GM12878 (cell line): ENCODE results near the gene PTPRB. TPM values are rescaled to one million over a fixed set of nuclear protein-coding genes. Genes with fewer than 3 reads are reported as not detected.

Experiments used
- ATAC-seq: fragments of 200-7000 bp; cut with Tn5 transposase; 3 replicates; pipeline ENCODE4 v1.9.1; 2020; ENCODE audit warnings: mild to moderate bottlenecking, moderate library complexity
- BruUV-seq: library from RNA; stranded (reverse); fragments of 400-500 nt; replicated peaks from 2 replicates; lab custom pipeline; 2021; lab: Mats Ljungman, UMichigan
- CTCF ChIA-PET: fragments of 300-600 bp; sonication (Branson Sonifier 250); formaldehyde crosslinking; extraction: SDS; loops from one replicate; lab custom pipeline; 2021; ENCODE audit warnings: inconsistent platforms; lab: Yijun Ruan, JAX
- POLR2A ChIA-PET: fragments of 350-600 bp; formaldehyde crosslinking; extraction: SDS; loops from one replicate; lab custom pipeline; 2021; ENCODE audit warnings: inconsistent platforms; lab: Charles Lee
- RAD21 ChIA-PET: fragments of 300-600 bp; sonication (Branson Sonifier 250); formaldehyde crosslinking; loops from one replicate; lab custom pipeline; 2023; ENCODE audit warnings: antibody characterized with exemption; ENCODE audit not compliant: unreplicated experiment; lab: Charles Lee
- SMC1A ChIA-PET: fragments of 300-600 bp; sonication (Branson Sonifier 250); formaldehyde crosslinking; loops from one replicate; lab custom pipeline; 2023; ENCODE audit not compliant: unreplicated experiment, uncharacterized antibody; lab: Charles Lee
- DNase-seq: peaks from one replicate; pipeline ENCODE4 v3.0.0-alpha.2; 2011; ENCODE audit warnings: low read depth, low spot score
- FAIRE-seq: peaks from 3 replicates; lab custom pipeline; 2011; peaks lifted over from hg19 to GRCh38; lab: Jason Lieb, UNC
- H2AFZ ChIP-seq: 2 replicates; pipeline ENCODE4 v1.6.0; 2011; ENCODE audit warnings: low read depth, low read length, control low read depth; ENCODE audit not compliant: control insufficient read depth
- H3K27ac ChIP-seq: 2 replicates; pipeline ENCODE4 v1.5.1; 2011; ENCODE audit warnings: control low read depth; ENCODE audit not compliant: control insufficient read depth, insufficient read depth
- H3K27me3 ChIP-seq, 2 experiments: replicated peaks in 1 of 2; 2 replicates each; pipeline versions ENCODE4 v1.6.0 to v1.6.1; 2011; ENCODE audit warnings: low read length in 1 of 2; ENCODE audit not compliant: control insufficient read depth in 2 of 2, insufficient read depth in 2 of 2
- H3K36me3 ChIP-seq, 2 experiments: 2 replicates each; pipeline ENCODE4 v1.5.1; 2011; ENCODE audit warnings: low read length in 1 of 2; ENCODE audit not compliant: control insufficient read depth in 2 of 2, insufficient read depth in 2 of 2
- H3K4me1 ChIP-seq: 2 replicates; pipeline ENCODE4 v1.6.1; 2011; ENCODE audit warnings: mild to moderate bottlenecking, low read length, moderate library complexity, mixed read lengths; ENCODE audit not compliant: control insufficient read depth, insufficient read depth
- H3K4me2 ChIP-seq: 2 replicates; pipeline ENCODE4 v1.6.0; 2011; ENCODE audit warnings: control low read depth; ENCODE audit not compliant: control insufficient read depth, insufficient read depth
- H3K4me3 ChIP-seq: fragments of 200-600 bp; sonication (generic); 2 replicates; pipeline ENCODE4 v1.5.1; 2016
- H3K79me2 ChIP-seq: 2 replicates; pipeline ENCODE4 v1.6.0; 2011; ENCODE audit warnings: low read length; ENCODE audit not compliant: control insufficient read depth, insufficient read depth
- H3K9ac ChIP-seq: 2 replicates; pipeline ENCODE4 v1.8.0; 2011; ENCODE audit warnings: low read length, control low read depth, mixed read lengths; ENCODE audit not compliant: control insufficient read depth, insufficient read depth
- H3K9me3 ChIP-seq: replicated peaks from 3 replicates; pipeline ENCODE4 v1.5.1; 2011; ENCODE audit warnings: mild to moderate bottlenecking, low read length; ENCODE audit not compliant: control insufficient read depth, insufficient read depth
- H4K20me1 ChIP-seq: 2 replicates; pipeline ENCODE4 v1.6.0; 2011; ENCODE audit not compliant: control insufficient read depth, insufficient read depth
- ASH2L ChIP-seq: fragments of 300-600, 200-600 bp; sonication (generic); IDR thresholded peaks from 2 replicates; pipeline ENCODE4 v1.6.1; 2017; ENCODE audit warnings: low read depth, mild to moderate bottlenecking, borderline replicate concordance
- CEBPB ChIP-seq, 2 experiments: fragments of 150-350 bp in 1 of 2; IDR thresholded peaks; 2 replicates each; pipeline ENCODE4 v1.6.1; 2012 to 2014; ENCODE audit warnings: low read depth in 2 of 2, low read length in 2 of 2, borderline replicate concordance in 1 of 2, inconsistent platforms in 1 of 2
- EGR1 ChIP-seq, 2 experiments: IDR thresholded peaks; 1 replicate in 1 of 2; 2 replicates in 1 of 2; pipeline ENCODE4 v1.6.1; 2011 to 2012; ENCODE audit warnings: low read depth in 2 of 2, low read length in 2 of 2, borderline replicate concordance in 1 of 2, mild to moderate bottlenecking in 1 of 2, moderate library complexity in 1 of 2
- IKZF2 ChIP-seq, 2 experiments: fragments of 450-650 bp; IDR thresholded peaks; 2 replicates each; pipeline ENCODE4 v1.6.1; 2017; ENCODE audit warnings: mild to moderate bottlenecking in 2 of 2, moderate library complexity in 2 of 2
- KAT2A ChIP-seq: conservative IDR thresholded peaks from 2 replicates; pipeline ENCODE4 v1.6.1; 2011; ENCODE audit warnings: low read depth, low read length; ENCODE audit not compliant: control insufficient read depth
- MXI1 ChIP-seq: fragments of 150-350 bp; IDR thresholded peaks from 2 replicates; pipeline ENCODE4 v1.6.1; 2011; ENCODE audit warnings: low read depth, mild to moderate bottlenecking, inconsistent platforms, low read length, improper control_type of control experiment
- SMARCA5 ChIP-seq: fragments of 450-650 bp; IDR thresholded peaks from 2 replicates; pipeline ENCODE4 v1.6.1; 2017; ENCODE audit warnings: mild to moderate bottlenecking
- ZBED1 ChIP-seq: IDR thresholded peaks from 2 replicates; pipeline ENCODE4 v1.6.1; 2016; ENCODE audit warnings: borderline replicate concordance
- ZNF207 ChIP-seq: fragments of 450-650 bp; IDR thresholded peaks from 2 replicates; pipeline ENCODE4 v1.6.1; 2014; ENCODE audit warnings: antibody characterized with exemption, mild to moderate bottlenecking, borderline replicate concordance
- ZNF384 ChIP-seq: IDR thresholded peaks from 2 replicates; pipeline ENCODE4 v1.6.1; 2012; ENCODE audit warnings: low read depth, mild to moderate bottlenecking, low read length, improper control_type of control experiment, borderline replicate concordance
- WGBS: methylation state at CpG from one replicate; pipeline ENCODE4 v1.1.6; 2016; ENCODE audit warnings: low lambda C conversion rate; ENCODE audit not compliant: insufficient replicate concordance, insufficient coverage; ENCODE audit errors: missing lambda C conversion rate; 5-methylcytosine and 5-hydroxymethylcytosine counted together
- in situ Hi-C: fragments of 300-500 bp; cut with MboI; formaldehyde crosslinking; loops from 9 replicates; pipeline ENCODE4 v1.14.3; 2018; ENCODE audit warnings: mixed read lengths
- intact Hi-C: fragments of 100-400 bp; cut with micrococcal nuclease; formaldehyde crosslinking; loops from one replicate; pipeline ENCODE4 v1.14.2; 2022; ENCODE audit not compliant: unreplicated experiment
- polyA plus RNA-seq, 11 experiments: library from polyadenylated mRNA; depleted of rRNA in 4 of 11; unstranded in 6 of 11; stranded (reverse) in 5 of 11; fragments of >200 nt; fragmentation: Nextera tagmentation in 4 of 11; fragmentation: Illumina TruSeq in 1 of 11; extraction: Ambion mirVana in 4 of 11; extraction: Trizol in 1 of 11; gene quantifications; 1 replicate in 1 of 11; 2 replicates in 10 of 11; pipeline versions ENCODE4 v1.2.1 to v1.2.3, GENCODE V29; 2011 to 2016; ENCODE audit warnings: inconsistent platforms in 2 of 11, missing spikeins in 2 of 11, low read depth in 1 of 11
- total RNA-seq, 4 experiments: library from RNA; depleted of rRNA in 3 of 4; stranded (reverse); fragments of >200 nt in 3 of 4; fragmentation: Illumina TruSeq in 1 of 4; extraction: Trizol in 1 of 4; gene quantifications; 2 replicates each; pipeline versions ENCODE4 v1.2.1 to v1.2.3, GENCODE V29; 2013 to 2021

Gene PTPRB
- total and polyA plus RNA-seq, 10 of the 15 experiments (the other 5 are each of a cell fraction or from before 2014, with no cell fraction given) = 0.03 to 0.35 (median 0.05) TPM

DNA sequence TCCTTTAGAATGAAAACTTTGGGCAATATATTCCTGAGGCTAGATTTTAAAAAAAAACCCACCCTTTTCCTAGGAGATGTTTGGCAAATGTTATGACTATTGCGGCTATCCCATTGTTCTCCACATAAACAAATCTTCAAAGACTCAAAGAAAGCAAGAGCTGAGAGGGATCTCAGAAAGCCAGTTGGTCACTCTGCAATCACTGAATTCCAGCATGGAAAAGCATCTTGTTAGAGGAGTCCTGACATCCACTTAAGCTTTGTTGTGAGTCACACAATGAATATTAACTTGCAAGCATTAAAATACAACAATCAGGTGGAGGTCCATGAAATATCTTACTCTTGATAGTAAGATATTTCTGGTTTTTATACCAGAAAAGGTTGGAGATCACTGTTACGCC, 11.0 kb upstream of the PTPRB start:
- no TSS peak for BruUV-seq
- CTCF ChIA-PET = no interaction called here
- no peaks in the 10 kb centered on the region for H3K79me2 ChIP-seq
- H2AFZ ChIP-seq = no peak overlapping the region
- no peaks in the 10 kb centered on the region for H3K36me3 ChIP-seq
- in situ Hi-C loops = no loop called here
- no peaks in the 10 kb centered on the region for H3K9me3 ChIP-seq
- no peak overlapping the region for H3K27ac ChIP-seq
- no peak overlapping the region for H3K4me3 ChIP-seq
- SMC1A ChIA-PET = interaction anchor here (1.4 kb wide), 1 partner anchor 16 kb away, joined by 3 read pairs; no protein-coding TSS in a partner anchor
- no peaks in the 10 kb centered on the region for H4K20me1 ChIP-seq
- DNase-seq (no peak), FAIRE-seq (no peak)
- intact Hi-C loops = no loop called here
- H3K4me2 ChIP-seq = no peak overlapping the region
- H3K4me1 ChIP-seq = no peaks in the 10 kb centered on the region
- RAD21 ChIA-PET = no interaction called here
- H3K27me3 ChIP-seq = no peaks in the 10 kb centered on the region
- TF ChIP-seq ZBED1 (no peak), ZNF384 (no peak), ASH2L (no peak)
- TF ChIP-seq, all 136 proteins: peak for 0
- no peak for ATAC-seq
- WGBS = 47% methylated on average over 2 of the region's 2 CpGs
- H3K9ac ChIP-seq = no peak overlapping the region
- POLR2A ChIA-PET = no interaction called here

- WGBS = 0% methylated on average over 1 of the region's 1 CpG
- FAIRE-seq = no peak
- SMC1A ChIA-PET = interaction anchor here (1.4 kb wide), 1 partner anchor 18 kb away, joined by 3 read pairs; no protein-coding TSS in a partner anchor
- TF ChIP-seq CEBPB (IDR thresholded peaks at IDR 0.05; ENCODE audit: borderline replicate concordance in 1 of 2, low read depth in 2 of 2, low read length in 2 of 2) (no peak), EGR1 (IDR thresholded peaks at IDR 0.05; ENCODE audit: borderline replicate concordance in 1 of 2, low read depth in 2 of 2, low read length in 2 of 2) (no peak), ZNF207 (no peak), IKZF2 (IDR thresholded peaks at IDR 0.05) (no peak), ASH2L (no peak), SMARCA5 (no peak), KAT2A (no peak), MXI1 (no peak)
- TF ChIP-seq, all 136 proteins: peak for 0
- Histone ChIP-seq H3K79me2 (no peaks in the 10 kb centered on the region), H3K9me3 (no peaks in the 10 kb centered on the region), H3K9ac (no peak overlapping the region), H2AFZ (no peak overlapping the region), H4K20me1 (no peaks in the 10 kb centered on the region), H3K36me3 (no peaks in the 10 kb centered on the region), H3K27me3 (no peaks in the 10 kb centered on the region), H3K27ac (no peak overlapping the region), H3K4me3 (no peak overlapping the region), H3K4me1 (no peaks in the 10 kb centered on the region), H3K4me2 (no peak overlapping the region)
- ATAC-seq = no peak
- in situ Hi-C loops = no loop called here
- intact Hi-C loops = no loop called here
- ChIA-PET POLR2A (no interaction called here), RAD21 (no interaction called here), CTCF (no interaction called here)
- no peak for DNase-seq
- no TSS peak for BruUV-seq
These were observed 9.6 kb upstream of the PTPRB start for GRCh38 chr12:70646850-70647249.
